Stimulated activated CD8-positive, alpha-beta memory T cell treated with anti-CD3 and anti-CD28 coated beads, Interleukin-15, amount 100 ng/mL, for 1 hour (primary cell): Measurements from ENCODE around the gene ANKRD62.
"Not testable (repeated sequence)": the region's sequence is repeated elsewhere in the genome, so short reads cannot be mapped to it uniquely, and the experiment has no call there.

ENCODE experiments used
- DNase-seq: peaks from one replicate; pipeline ENCODE4 v3.0.0-alpha.2; 2020; ENCODE audit warnings: low read depth

The ANKRD62 gene

DNA sequence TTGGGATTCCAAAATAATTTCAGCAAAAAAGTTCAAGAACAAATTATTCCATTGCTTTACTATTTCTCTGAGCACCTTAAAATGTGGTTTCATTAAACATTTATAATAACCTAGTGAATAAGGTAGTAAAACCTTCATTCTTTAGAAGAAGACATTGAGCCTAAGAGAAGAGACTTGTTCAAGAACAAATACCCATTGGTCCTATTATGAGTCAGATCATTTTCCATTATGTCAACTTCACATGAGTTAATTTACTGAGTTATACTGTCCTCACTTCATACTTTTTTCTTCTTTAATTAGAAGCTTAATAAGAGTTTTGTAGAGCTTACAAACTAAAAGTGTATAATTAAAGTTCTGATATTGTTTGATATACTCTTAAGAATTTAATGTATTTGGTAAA, 5.5 kb downstream of the ANKRD62 start:
- no peak for DNase-seq

- no peak for DNase-seq
These were observed 7.6 kb downstream of the ANKRD62 start for GRCh38 chr18:12101266-12101665.

- DNase-seq: no peak
These were observed 8.6 kb downstream of the ANKRD62 start for GRCh38 chr18:12102136-12102842.

GRCh38 chr18:12106471-12106870, 12.8 kb downstream of the ANKRD62 start:
- no peak for DNase-seq

GRCh38 chr18:12109836-12110235, 16.2 kb downstream of the ANKRD62 start:
- no peak for DNase-seq

GRCh38 chr18:12113999-12114646, 20.5 kb downstream of the ANKRD62 start:
- no peak for DNase-seq

GRCh38 chr18:12119358-12119757, 25.7 kb downstream of the ANKRD62 start:
- DNase-seq: no peak

DNA sequence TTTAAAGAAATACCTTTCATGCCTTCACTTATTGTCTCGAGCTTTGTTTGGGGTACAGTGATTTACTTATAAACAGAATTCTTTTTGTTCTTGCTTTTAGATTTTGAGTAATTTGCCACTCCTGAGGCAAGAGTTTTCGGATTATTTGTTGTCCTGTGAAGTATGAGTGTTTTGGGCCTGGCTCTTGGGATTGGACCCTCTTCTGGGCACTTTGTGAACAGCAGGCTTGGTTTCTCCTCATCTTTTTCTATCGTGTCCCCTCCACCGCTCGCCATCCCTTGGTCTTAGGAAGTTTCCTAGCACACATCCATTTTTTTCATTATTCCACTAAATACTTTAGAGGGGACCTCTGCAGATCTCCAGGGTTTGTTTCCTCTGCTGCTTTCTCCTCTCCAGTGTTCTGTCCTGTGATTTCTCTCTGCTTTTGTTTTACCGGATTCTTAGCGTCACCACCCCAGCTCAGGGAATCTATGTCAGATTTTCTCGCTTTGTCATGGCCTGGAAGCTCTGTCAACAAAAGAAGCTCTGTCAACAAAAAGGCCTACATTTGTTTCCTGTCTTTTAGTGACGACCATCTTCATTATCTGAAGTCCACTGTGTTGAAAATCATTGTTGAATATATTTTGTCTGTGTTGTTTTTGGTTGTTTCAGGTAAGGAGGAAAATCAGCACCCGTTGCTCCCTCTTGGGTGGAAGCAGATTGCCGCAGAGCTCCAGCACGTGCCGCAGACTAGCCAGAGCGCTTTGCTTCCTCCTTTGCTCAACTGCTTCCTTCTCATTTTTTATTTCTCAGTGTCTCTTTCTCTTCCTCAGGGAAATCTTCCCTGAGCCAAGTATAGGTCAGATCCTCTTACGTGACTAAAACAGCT, 27.8 kb downstream of the ANKRD62 start:
- DNase-seq: no peak

DNA sequence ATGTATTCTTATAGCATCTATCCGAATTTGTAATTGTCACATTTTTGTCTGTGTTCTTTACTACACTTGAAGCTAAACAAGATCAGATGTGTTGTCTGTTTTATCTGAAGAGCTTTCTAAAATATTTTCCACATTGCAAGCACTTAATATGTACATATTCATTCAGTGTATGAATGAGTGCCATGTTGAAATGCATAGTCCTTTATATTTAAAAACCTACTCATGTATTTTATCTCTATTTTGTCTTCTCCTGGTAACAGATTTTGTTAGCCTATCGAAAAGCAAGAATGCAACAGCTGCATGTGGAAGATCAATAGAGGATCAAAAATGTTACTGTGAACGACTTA, 28.4 kb downstream of the ANKRD62 start:
- not testable (repeated sequence) for DNase-seq

GRCh38 chr18:12127647-12128046, 34.0 kb downstream of the ANKRD62 start:
- DNase-seq: not testable (repeated sequence)

- not testable (repeated sequence) for DNase-seq
These were observed 45.2 kb downstream of the ANKRD62 start for GRCh38 chr18:12138831-12139230.

GRCh38 chr18:12140866-12141265, 47.2 kb downstream of the ANKRD62 start:
- DNase-seq: not testable (repeated sequence)

DNA sequence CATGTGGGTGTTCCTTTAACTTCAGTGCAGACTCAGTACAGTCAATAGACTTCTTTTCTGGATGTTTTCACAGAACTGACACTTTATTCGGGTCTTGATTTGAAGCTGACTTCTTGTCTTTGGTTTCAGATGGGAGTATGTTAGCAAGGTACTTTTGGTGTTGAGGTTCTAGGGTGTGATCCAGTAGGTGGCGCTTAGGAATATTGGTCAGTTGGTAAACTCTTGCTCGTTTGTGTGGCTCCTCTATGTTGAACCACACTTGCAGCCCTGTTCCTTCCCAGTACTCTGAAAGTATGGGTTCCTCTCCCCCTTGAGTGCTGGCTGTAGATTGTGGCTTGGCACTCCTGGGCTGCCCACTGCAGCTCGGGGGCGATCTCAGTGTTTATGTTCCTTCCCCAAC, 48.1 kb downstream of the ANKRD62 start:
- not testable (repeated sequence) for DNase-seq

- not testable (repeated sequence) for DNase-seq
These were observed 55.8 kb downstream of the ANKRD62 start for GRCh38 chr18:12149431-12149830.

DNA sequence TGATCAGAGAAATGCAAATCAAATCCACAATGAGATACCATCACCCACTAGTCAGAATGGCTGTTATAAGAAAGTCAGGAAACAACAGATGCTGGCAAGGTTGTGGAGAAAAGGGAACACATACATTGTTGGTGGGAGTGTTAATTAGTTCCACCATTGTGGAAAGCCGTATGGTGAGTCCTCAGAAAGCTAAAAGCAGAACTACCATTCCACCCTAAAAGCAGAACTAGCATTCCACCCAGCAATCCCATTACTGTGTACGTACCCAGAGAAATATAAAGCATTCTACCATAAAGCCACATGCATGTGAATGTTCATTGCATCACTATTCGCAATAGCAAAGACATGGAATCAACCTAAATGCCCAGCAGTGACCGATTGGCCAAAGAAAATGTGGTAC, 60.7 kb downstream of the ANKRD62 start:
- no peak for DNase-seq

DNA sequence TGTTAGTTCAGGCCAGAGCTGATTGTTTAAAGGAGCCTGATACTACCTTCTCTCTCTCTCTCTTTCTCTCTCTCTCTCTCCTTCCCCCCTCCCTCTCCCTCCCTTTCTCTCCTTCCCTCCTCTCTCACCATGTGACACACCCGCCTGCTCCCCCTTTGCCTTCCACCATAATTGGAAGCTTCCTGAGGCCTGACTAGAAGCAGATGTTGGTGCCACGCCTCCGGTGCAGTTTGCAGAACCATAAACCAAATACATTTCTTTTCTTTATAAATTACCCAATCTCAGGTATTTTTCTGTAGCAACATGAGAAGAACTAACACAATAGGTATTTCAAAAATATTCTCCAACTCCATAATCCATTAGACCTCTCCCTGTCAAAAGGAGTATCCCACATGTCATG, 62.4 kb downstream of the ANKRD62 start:
- DNase-seq: no peak

- DNase-seq: no peak
These were observed 65.8 kb downstream of the ANKRD62 start for GRCh38 chr18:12159446-12159845.

DNA sequence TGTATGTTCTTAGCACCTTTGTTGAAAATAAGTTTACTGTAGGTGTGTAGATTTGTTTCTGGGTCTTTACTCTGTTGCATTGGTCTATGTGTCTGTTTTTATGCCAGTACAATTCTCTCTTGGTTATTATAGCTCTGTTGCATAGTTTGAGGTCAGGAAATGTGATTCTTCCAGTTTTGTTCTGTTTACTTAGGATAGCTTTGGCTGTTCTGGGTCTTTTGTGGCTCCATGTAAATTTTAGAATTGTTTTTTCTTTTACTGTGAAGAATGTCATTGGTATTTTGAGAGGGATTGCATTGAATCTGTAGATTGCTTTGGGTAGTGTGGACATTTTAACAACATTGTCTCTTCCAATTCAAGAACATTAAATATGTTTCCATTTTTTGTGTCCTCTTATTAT, 69.1 kb downstream of the ANKRD62 start:
- DNase-seq: no peak

DNA sequence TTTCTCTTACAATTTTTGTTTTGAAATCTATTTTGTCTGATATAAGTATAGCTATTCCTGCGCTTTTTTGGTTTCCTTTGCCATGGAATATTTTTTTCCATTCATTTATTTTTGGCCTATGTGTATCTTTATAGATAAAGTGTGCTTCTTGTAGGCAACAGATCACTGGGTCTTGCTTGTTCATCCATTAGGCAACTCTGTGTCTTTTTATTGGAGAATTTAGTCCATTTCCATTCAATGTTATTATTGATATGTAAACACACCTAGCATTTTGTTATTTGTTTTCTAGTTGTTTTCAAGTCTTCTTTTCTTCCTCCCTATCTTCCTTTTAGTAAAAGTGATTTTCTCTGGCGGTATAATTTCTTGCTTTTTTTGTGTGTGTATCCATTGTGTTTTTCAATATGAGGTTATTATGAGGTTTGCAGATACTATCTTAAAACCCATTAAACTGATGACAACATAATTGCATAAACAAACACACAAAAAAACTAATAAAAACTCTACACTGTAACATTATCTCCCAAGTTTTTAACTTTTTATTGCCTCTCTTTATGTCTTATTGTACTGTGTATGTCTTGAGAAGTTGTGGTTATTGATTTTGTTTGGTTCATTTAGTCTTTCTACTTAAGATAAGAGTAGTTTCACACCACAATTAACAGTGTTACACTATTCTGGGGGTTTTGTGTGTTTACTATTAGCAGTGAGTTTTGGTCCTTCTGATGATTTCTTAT, 71.6 kb downstream of the ANKRD62 start:
- no peak for DNase-seq
